Effector CD8-positive, alpha-beta T cell (primary cell): ENCODE results near the gene CDHR5.

Experiments
- DNase-seq: peaks from one replicate; lab custom pipeline; 2025; lab: John Stamatoyannopoulos, UW

CDHR5 gene

GRCh38 chr11:623349-623869 lies 1.3 kb downstream of the CDHR5 start:
- no peak for DNase-seq

GRCh38 chr11:621838-622237 lies 2.9 kb downstream of the CDHR5 start:
- DNase-seq = no peak

DNA sequence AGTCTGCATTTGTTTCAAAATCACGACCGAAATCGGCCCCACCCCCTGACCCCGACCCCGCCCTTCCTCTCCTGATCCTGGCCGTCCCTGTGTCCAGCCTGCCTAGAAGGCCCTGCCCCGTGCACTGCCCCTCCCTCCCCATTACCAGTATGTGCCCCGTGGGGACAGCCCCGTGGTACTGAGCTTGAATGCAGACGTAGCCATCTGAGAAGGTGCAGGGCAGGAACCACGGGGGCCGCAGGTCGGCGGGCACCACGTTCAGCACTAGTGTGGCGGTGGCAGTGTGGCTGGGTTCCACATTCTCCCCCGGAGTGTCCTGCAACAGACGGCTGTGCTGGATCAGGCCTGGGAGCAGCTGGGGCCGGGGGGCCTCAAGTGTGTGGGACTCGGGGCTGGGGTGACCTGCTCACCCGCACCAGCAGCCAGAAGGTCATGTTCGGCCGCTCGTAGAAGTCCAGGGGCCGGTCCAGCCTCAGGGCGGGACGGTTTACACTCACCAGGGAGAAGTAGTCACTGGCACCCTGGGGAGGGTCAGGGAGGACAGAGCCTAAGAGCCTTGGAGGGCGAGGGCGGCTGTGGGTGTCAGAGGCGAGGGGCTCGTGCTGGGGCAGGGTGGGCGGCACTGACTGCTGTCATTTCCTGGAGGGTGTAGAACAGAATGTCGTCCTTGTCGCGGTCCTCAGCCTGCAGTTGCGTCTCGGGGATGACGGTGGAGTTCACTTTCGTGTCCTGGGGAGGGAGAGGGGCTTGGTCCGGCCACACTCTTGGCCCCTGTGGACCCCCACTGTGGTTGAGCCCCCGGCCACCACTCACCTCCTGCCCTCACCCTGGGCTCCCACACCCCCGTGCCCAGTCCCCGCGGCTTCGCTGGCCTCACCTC lies 3.6 kb downstream of the CDHR5 start:
- DNase-seq = no peak

DNA sequence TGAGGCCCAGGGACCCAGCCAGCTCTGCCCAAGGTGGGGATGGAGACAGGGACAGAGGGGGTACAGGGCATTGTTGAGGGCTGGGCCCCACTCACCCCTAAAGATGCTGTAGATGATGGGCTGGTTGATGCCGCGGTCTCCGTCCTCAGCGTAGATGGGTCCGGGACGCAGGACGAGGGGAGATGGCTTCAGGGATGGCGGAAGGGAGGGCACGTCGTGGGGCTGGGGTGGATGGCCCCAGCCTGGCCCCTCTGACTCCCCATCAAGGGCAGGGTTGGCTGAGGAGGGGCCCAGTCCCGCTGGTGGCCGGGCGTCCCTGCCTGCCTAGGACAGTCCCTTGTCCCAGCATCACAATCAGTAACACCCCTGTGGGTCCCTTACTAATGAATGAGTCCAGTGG lies 4.6 kb downstream of the CDHR5 start:
- no peak for DNase-seq

- no peak for DNase-seq
Observed at GRCh38 chr11:619628-620050, 5.1 kb downstream of the CDHR5 start.

DNA sequence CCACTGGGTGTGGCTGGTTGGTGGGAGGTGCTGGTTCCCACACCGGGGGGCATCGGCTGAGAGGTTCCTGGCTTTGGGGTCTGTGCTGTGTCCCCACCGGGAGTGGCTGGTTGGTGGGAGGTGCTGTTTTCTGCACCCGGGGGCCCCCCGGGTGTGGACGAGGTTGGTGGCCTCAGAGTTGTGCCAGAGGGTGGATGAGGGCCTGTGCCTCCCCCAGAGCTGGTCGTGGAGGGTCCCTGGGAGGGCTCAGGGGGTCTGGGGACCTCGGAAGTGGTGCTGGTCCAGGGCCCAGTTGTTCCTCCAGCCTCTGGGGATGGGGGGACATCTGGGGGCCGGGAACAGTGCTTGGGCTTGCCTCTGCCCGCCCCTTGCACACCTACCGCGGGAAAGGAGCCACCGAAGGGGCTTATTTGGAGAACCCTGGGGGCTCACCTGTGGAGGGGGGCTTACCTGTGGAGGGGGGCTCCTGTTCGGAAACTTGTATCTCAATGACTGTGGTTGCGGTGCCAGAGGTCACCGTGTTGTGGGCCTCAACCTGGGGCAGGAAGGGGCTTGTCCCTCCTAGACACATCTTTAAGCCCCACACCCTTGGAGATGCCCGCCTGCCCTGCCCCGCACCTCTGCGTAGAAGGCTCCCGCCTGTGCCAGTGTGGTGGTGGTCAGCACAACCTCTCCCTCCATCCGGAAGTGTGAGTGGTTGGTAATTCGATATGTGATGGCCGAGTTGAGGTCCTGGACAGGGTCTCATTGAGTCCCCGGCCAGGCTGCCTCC lies 5.7 kb downstream of the CDHR5 start:
- no peak for DNase-seq

DNA sequence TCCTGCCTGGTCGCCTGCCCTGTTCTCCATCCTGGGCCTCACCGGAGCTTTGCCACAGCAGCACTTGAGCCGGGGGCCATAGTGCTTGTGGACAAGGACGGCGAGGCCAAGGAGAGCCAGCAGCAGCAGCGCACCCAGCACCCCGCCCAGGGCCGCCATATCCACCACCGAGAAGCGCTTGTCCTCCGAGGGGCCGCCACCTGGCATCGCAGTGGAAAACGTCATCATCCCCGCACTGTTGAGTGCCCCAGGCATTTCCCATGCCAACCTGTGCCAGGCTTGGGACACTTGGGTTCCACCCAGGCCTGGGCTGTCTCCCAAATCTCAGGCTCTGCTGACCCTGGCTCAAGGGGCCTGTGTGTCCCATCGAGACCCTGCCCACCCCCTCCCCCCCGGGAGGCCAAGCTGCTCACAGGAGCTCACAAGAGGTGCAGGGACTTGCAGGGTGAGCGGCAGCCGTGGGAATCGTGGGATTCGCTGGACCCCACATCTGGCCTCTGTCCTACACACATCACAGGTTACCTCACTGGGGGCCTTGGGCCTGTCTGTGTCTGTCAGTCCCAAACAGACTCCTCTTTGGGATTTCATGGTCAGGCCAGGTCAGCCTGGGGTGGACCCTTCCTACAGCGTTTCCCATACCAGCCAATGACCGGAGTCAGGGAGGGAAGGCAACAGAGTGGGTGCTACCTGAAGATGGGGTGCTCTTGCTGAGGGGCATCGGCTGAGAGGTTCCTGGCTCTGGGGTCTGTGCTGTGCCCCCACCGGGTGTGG lies 6.7 kb downstream of the CDHR5 start:
- DNase-seq = no peak

DNA sequence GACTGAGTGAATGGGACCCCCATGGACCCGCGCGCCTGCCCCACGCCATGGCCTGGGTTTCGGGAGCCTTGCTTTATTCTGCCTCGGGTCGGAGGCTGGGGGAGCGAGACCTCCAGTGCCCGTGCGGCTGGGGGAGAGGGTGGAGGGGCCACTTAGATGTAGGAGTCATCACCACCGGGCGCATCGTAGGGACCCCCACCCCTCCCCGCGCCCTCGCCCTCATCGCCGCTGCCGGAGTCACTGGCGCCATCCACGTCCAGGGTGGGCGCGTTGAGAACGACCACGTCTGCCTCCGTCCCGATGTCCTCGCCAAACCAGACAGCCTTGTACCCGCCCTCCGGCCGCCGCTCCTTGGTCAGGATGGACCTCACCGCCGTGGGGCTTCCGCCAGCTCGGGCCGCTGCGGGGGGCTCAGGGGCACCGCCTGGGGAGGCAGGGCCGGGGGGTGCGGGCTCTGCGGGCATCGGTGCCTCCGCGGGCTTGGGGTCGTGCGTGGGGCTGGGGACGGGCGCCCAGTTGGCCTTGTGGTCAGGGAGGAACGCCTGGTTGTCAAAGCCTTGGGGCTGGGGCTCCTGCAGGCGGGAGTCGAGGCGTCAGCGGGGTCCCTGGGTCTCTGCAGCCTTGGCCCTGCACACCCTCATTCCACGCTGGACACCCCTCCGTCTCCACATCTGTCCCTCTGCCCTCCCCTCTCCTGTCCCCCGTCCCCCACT lies 7.4 kb downstream of the CDHR5 start:
- DNase-seq = no peak

DNA sequence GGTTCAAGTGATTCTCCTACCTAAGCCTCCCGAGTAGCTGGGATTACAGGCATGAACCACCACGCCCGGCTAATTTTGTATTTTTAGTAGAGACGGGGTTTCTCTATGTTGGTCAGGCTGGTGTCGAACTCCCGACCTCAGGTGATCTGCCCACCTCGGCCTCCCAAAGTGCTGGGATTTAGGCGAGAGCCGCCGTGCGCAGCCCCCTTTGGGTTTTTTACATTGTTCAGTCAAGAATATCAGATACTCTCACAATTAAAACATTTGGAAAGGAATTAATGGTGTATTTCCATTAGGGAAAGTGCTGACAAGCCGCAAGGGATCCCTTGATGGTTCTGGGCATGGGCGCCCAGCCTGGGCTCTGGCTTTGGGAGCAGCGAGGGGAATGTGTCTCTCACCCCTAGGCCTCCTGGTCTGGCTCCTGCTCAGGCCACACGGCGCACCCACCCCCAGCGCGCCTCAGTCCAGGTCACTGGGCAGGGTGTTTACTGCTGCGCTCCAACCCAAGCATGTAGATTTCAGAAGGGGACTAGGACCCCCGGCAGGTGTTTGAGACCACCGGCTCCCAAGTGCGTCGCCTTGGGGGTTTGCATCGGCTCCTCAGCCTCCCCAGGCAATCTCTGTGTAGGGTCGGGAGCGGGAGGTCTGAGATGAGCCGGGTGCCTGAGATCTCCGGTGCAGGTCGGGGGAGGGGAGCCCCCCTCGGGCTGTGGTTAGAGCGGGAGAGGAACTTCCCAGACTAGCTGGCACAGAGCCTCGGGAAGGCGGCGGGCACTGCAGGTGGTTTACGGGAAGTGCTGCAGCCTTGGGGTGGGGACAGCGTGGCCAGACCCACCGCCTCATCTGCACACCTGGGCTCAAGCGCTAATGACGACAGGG lies 8.2 kb downstream of the CDHR5 start:
- no peak for DNase-seq

GRCh38 chr11:615504-616319 lies 9.0 kb downstream of the CDHR5 start, which contains the start of gene IRF7:
Gene IRF7, minus strand, starts transcription at chr11:615950. Its CDS starts 586 bp downstream, at chr11:615364.
- DNase-seq = peak; percentile 86

DNA sequence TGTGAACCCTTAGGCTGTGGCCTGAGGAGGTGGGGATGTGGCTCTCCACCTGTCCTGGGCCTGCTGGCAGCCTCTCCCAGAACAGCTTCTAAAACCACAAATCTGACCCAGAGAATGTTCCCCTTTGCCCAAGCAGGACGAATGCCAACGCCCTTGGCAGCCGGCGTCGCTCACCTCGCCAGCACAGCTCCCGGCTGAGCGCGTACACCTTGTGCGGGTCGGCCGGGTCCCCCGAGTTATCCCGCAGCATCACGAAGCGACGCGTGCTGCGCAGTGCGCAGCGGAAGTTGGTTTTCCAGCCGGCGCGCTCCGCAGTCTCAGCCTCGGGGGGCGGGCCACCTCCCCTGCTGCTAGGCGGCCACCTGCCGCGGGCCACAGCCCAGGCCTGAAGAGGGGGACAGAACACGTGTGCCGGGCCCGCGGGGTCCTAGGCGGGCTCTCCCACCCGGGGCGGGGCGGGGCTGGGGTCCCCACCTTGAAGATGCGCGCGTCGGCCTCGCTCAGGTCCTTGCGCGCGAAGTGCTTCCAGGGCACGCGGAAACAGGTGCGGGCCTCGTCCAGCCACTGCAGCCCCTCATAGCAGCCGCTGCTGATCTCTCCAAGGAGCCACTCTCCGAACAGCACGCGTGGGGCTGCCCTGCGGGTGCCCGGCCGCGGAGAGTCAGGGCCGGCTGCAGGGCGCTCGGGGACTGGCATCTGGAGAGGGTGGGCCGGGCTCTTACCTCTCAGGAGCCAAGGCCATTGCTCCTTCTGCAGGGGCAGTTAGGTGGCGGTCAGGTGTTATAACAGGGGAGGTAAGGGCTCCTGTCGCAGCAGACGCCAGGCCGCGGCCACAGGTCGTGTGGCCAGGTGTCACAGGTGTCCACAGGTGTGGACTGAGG lies 9.9 kb downstream of the CDHR5 start:
- no peak for DNase-seq

- DNase-seq = no peak
Observed at GRCh38 chr11:614021-614622, 10.6 kb downstream of the CDHR5 start.

DNA sequence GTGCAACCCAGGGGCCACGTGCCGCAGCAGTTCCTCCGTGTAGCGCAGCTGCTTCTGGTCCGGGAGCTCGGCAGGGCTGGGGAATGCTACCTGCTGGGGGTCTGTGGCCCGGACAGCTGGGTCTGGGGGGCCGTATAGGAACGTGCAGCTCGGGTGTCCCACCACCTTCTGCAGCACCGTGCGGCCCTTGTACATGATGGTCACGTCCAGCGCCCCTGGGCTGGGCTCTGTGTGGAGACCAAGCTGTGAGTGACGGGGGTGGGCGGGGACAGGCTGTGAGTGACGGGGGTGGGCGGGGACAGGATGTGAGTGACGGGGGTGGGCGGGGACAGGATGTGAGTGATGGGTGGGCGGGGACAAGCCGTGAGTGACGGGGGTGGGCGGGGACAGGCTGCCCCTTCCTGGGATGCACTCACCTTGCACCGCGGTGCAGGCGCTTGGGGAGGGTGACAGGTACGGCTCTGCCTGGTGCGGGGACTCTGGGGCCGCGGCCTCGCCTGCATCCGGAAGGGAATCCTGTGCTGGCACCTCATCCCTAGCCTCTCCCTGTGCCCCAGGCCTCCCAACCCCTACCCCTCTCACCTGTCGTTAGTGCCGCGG lies 11.3 kb downstream of the CDHR5 start:
- peak; percentile 87 for DNase-seq

DNA sequence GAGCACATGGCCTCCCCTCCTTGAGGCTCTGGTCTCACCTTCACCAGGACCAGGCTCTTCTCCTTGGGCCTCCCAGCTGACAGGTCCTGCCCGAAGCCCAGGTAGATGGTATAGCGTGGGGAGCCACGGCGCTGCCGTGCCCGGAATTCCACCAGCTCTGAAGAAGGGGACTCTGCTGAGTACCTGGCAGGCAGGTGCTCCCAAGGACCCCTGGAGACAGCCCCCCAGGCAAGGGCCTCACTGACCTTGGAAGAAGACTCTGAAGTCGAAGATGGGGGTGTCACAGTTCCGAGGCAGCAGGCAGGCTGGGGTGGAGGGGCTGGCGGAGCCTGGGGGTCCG lies 11.8 kb downstream of the CDHR5 start:
- DNase-seq = no peak

DNA sequence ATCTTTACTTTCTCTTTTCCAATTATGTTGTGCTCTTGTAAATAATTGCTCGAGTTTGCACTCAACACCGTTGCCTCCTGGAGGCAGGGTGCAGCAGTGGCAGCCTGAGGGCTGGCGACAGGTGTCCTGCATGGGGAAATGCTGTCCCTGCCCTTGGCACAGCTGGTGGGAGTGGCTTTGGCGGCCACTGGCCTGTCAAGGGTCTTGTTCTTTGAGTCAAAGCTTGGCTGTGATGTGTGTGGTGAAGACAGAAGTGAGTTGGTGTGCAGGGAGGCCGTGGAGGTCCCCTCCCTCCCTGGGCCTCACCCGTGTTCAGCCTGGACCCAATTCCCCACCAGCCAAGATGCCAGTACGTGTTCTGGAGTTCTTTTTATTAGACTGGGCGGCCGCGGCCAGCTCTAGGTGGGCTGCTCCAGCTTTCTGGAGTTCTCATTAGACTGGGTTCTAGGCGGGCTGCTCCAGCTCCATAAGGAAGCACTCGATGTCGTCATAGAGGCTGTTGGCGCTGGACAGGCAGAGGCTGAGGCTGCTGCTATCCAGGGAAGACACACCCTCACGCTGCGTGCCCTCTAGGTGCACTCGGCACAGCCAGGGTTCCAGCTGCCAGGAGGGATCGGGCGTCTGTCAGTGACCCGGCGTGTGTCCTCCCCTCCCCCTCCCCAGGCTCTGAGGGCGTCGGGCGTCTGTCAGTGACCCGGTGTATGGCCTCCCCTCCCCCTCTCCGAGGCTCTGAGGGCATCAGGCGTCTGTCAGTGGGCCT lies 12.4 kb downstream of the CDHR5 start:
- DNase-seq = no peak

DNA sequence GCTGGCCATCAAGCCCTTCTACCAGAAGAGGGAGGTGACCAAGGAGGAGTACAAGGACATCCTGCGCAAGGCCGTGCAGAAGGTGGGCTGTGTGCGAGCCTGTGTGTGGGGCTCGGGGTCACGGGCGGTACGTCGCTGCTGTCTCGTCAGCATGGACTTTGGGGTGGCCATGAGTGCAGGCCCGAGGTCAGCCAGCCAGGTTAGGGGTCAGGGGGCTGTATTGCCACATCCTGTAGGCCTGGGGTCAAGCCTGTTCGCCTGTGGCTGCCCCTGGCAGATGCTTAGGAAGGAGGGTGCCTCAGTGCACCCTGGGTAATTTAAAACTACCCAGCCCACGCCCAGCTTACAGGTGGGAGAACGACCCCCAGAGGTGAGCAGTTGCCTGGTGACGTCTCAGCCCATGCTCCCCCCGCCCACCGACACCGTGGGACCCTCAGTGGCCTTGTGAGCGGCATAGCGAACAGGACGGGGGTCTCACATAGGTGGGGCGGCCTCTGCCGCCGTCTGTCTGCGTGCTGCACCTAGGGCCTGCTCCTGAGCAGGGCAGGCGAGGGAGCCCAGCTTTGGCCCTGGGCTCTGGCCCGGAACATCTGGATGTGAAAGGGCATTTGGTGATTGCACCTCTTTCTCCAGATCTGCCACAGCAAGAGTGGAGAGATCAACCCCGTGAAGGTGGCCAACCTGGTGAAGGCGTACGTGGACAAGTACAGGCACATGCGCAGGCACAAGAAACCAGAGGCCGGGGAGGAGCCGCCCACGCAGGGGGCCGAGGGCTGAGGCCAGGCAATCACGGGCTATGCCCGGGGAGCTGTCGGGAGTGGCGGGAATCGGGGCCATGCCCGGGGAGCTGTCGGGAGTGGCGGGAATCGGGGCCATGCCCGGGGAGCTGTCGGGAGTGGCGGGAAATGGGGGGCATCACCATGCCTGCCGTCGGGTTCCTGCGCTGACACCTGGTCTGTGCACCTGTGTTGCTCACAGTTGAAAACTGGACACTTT lies 13.5 kb downstream of the CDHR5 start:
- DNase-seq = no peak
